DMS 273 (cell line): ENCODE results near the gene SMS.

ENCODE experiments used
- DNase-seq: peaks from one replicate; lab custom pipeline; 2025; ENCODE audit not compliant: unreplicated experiment; lab: John Stamatoyannopoulos, UW

Gene SMS

GRCh38 chrX:21975242-21975641, 34.7 kb downstream of the SMS start:
- no peak for DNase-seq

GRCh38 chrX:21975812-21976211, 35.3 kb downstream of the SMS start:
- DNase-seq = peak; percentile 67

DNA sequence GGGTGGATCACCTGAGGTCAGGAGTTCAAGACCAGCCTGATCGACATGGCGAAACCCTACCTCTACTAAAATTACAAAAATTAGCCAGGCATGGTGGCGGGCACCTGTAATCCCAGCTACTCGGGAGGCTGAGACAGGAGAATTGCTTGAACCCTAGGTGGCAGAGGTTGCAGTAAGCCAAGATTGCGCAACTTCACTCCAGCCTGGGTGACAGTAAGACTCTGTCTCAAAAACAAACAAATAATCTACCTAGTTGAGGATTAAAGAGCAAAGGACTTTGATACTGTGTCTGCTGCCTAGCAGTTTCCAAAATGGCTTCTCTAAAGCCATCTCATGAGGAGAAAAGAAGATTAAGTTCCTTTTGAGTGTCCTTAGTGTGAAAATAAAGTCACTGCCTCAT, 37.8 kb downstream of the SMS start:
- no peak for DNase-seq

DNA sequence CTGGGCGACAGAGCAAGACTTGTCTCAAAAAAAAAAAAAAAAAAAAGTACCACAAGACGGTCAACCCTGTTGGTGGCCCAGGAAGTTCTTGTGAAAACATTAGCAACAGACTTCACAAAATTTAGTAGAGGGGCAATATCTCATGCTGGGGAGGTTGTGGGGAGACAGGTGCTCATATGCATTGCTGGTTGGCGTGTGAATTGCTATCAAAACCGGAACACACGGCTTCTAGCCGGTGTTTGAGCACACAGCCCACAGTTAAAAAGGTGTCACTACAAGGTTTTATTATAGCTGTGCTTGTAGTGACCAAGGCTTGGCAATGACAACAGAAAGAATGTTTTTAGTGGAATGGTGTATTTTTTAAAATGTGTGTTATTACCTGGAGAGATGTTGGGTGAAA, 41.8 kb downstream of the SMS start:
- DNase-seq = no peak

- DNase-seq = peak; percentile 92
These were observed 44.8 kb downstream of the SMS start for GRCh38 chrX:21985332-21985777.

GRCh38 chrX:21986596-21986995, 46.1 kb downstream of the SMS start:
- DNase-seq = no peak

DNA sequence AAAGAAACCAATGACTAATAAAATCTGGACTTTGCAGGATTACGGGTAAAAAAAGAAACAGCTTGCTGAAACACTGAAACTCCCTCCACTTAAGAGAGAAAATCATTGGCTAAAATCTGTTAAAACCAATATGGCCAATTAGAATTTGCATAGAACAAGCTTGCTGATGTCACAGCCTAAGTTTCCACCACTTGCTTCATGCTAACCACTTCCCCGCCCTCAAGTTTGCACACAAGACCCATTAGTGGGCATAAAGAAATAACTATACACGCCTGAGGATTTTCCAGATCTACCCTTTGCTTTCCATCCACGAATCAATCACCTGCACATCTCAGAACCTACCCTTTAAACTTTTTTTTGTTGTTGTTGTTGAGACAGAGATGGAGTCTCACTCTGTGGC, 48.9 kb downstream of the SMS start:
- no peak for DNase-seq

DNA sequence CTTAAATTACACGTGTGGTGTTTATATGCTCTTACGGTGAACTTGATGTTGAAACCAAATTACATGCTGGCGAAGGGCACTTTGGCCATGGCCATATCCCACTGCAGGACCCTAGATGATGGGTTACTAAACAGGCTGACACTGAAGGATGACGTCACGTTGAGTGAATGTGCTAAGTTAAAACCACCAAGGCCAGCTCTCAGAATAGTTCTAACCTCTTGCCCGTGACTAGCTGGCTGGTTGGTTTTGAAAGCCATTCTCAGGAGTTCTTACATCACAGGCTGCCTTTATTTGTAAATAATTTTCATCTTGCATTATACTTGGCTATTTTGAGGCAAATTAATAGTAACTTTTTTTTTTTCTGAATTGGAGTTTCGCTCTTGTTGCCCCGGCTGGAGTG, 50.3 kb downstream of the SMS start:
- no peak for DNase-seq

DNA sequence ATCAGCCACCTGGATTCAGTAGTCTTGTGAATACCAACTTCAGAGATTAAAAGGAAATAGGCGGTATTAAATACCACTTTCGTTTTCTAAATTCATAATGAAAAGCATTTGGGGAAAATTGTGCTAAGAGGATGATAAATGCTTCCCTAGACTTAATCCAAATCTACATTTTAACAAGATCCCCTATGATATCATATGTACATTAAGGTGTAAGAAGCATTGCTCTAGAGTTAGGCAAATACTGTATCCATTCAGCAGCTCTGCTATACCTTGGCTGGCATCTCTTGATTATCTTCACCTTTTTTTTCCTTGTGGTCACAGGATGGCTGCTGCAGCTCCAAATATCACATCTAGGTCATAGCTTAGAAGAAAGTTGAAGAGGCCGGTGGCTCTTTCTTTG, 51.0 kb downstream of the SMS start:
- DNase-seq = no peak

- no peak for DNase-seq
These were observed 52.8 kb downstream of the SMS start for GRCh38 chrX:21993265-21993664.

- peak; percentile 39 for DNase-seq
These were observed 56.5 kb downstream of the SMS start for GRCh38 chrX:21996872-21997455.

DNA sequence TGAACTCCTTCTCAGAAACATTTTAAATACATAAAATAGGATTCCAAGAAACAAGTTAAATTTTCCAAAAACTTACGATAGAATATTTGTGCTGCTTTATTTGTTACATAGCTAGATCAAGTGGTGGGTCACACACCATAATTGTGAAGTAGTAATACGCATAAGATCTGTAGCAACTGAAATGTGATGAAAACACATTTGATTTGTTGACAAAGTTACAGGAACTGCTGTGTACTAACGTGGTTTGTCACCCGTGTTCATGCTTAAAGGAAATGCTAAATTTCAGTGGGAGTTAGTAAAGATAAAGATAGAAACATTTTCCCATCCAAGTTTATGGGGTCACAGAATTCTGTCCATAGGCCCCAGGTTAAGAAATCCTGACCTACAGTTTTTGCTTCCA, 57.5 kb downstream of the SMS start:
- no peak for DNase-seq

DNA sequence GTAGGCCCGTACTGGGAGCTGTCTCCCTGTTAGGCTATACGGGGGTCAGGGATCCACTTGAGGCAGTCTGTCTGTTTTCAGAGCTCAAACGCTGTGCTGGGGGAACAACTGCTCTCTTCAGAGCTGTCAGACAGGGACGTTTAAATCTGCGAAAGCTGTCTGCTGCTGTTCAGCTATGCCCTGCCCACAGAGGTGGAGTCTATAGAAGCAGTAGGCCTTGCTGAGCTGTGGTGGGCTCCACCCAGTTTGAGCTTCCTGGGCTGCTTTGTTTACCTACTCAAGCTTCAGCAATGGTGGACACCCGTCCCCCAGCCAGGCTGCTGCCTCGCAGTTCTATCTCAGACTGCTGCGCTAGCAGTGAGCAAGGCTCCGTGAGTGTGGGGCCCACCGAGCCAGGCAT, 64.4 kb downstream of the SMS start:
- DNase-seq = no peak

DNA sequence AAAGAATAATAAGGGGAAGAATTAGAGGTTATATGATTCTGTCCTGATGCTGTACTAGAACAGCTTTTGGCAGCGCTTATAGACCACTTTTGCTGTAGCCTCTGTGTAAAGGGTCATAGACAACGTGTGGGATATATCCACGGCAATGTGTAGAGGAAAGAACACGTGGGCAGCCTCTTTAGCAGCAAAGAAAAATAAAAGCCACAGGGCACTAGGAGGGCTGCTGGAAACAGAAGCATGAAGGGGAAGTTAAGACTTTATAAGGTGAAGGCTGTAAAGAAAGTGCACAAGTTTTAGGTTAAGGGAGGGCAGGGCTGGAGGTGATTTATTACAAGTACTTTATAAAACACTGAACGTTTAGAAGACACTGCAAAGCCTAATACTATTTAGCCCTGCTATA, 71.5 kb downstream of the SMS start:
- DNase-seq = no peak

- peak; percentile 15 for DNase-seq
These were observed 72.4 kb downstream of the SMS start for GRCh38 chrX:22012931-22013330.

GRCh38 chrX:22015139-22015750, 74.7 kb downstream of the SMS start:
- no peak for DNase-seq

GRCh38 chrX:22021751-22022324, 81.3 kb downstream of the SMS start:
- DNase-seq = peak; percentile 13

- DNase-seq = no peak
These were observed 84.1 kb downstream of the SMS start for GRCh38 chrX:22024577-22024976.

DNA sequence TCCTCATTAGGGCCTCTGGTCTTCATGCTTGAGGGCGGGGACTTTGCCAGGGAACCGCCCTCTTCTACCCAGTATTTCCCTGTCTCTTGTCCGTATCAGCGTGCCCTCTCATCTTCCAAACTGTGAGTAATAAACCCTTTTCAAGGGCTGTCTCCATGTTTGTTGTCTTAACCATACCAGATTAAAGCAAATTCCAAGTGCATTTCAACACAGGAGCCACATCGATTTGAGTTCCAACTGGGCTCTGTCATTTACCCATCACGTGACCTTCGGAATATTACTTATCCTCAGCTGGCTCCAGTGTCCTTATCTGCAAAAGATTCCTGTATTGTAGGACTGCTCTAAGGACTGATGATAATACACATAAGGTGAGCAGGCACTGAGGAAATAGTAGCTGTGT, 85.2 kb downstream of the SMS start:
- no peak for DNase-seq

- no peak for DNase-seq
These were observed 86.2 kb downstream of the SMS start for GRCh38 chrX:22026731-22027130.

DNA sequence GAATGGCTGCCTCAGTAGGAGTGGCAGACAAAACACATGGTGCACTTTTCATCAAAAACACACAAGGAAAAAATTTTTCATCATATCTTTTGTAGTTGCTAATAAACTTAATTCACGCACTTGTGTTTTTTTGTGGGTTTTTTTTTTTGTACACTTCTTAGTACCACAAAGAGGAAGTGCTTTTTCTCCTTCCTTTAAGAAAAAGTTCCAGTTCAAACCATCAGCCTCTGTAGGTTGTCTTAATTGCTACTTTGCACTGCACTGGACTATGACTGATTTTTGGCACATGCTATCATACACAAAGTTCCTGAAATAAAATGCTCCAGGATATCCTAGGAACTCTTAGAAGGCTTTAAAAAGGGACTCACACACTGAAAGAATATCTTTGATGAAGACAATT, 91.6 kb downstream of the SMS start, which contains the start of gene PHEX:
TSS of gene PHEX (plus strand) at position 242 of the 400 bp plus-strand sequence. CDS start 681 bp downstream, outside the sequence.
- no peak for DNase-seq

- DNase-seq = no peak
These were observed 92.0 kb downstream of the SMS start for GRCh38 chrX:22032506-22032905.

DNA sequence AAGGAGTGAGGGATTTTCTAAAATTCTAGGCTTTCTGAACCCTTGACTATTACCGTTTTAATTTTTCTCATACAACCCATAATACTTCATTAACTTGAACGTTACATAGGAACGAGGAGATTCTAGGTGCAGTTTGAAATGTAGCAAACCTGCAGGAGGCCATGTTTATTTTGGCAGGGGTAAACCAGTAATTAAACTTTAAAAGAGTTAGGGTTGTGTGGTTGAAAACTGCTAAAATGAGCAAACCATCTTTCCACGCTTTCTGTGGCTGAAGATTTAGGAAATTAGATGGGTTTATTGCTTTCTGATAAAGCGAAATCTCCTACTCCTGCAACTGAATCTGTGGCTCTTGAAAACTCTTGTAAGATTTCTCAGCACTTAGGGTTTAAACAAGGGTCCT, 93.3 kb downstream of the SMS start:
- no peak for DNase-seq
